ENCODE results near the gene ARHGEF10L.

DNA sequence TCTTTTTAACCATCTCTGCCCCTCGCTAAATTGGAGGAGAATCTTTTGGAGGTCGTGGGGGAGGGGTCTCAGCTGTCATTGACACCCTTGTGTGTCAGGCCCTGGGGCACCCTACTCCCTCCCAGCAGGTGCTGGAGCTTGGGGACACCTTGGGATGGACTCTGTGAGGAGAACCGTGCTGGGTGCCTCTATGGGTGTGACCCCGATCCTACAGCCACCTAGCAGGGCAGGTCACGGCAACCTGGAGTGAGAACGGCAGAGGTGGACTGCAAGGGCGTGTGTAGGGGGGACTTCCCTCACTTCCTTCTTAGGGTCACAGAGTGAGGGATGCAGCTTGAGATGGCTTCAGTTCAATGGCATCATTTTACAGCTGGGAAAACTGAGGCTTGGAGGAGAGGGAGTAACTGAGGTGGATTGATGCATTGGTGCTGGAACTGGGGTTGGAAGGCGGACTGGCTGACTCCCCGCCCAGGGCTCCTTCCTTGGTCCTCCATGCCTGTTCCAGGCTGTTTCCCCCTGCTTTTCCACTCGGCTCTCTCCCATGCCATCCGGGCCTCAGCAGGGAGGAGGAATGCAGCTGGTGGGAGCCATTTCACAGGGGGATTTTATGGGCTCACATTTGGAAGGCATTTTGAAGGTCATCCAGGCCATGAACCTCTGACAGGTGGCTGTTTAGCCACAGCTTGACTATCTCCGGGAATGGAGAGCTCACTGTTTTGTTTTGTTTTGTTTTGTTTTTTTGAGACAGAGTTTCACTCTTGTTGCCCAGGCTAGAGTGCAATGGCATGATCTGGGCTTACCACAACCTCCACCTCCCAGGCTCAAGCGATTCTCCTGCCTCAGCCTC is 18.8 kb upstream of the ARHGEF10L start:
- TF ChIP-seq, protein P1, sequence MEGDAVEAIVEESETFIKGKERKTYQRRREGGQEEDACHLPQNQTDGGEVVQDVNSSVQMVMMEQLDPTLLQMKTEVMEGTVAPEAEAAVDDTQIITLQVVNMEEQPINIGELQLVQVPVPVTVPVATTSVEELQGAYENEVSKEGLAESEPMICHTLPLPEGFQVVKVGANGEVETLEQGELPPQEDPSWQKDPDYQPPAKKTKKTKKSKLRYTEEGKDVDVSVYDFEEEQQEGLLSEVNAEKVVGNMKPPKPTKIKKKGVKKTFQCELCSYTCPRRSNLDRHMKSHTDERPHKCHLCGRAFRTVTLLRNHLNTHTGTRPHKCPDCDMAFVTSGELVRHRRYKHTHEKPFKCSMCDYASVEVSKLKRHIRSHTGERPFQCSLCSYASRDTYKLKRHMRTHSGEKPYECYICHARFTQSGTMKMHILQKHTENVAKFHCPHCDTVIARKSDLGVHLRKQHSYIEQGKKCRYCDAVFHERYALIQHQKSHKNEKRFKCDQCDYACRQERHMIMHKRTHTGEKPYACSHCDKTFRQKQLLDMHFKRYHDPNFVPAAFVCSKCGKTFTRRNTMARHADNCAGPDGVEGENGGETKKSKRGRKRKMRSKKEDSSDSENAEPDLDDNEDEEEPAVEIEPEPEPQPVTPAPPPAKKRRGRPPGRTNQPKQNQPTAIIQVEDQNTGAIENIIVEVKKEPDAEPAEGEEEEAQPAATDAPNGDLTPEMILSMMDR (IDR thresholded peaks at IDR 0.05; ENCODE audit: low read depth, low read length, poor library complexity, severe bottlenecking) = no peak
- TF ChIP-seq EZH2phosphoT487 (IDR thresholded peaks at IDR 0.05; ENCODE audit: borderline replicate concordance, low read length) = no peak

Data from DOHH2 (cell line).